Type B pancreatic cell (in vitro differentiated cells): ENCODE measurements around the gene UBE3B. TPM values are rescaled to one million over a fixed set of nuclear protein-coding genes. Genes with fewer than 3 reads are reported as not detected.
A peak's percentile ranks its signal among the peaks of the same experiment; 100 is the strongest.

ENCODE experiments used
- DNase-seq: peaks from one replicate; pipeline ENCODE4 v3.0.0; 2021; ENCODE audit warnings: mixed read lengths; ENCODE audit not compliant: unreplicated experiment; ENCODE audit errors: extremely low spot score
- H3K27ac Mint-ChIP-seq: 2 replicates; pipeline ENCODE4 v1.8.0; 2021; ENCODE audit warnings: mild to moderate bottlenecking, mixed read lengths
- H3K27me3 Mint-ChIP-seq: 2 replicates; pipeline ENCODE4 v1.8.0; 2021; ENCODE audit warnings: mixed read lengths
- H3K36me3 Mint-ChIP-seq: 2 replicates; pipeline ENCODE4 v1.8.0; 2021; ENCODE audit warnings: mixed read lengths
- H3K4me1 Mint-ChIP-seq: one replicate; pipeline ENCODE4 v1.8.0; 2021; ENCODE audit warnings: mixed read lengths; ENCODE audit not compliant: unreplicated experiment
- H3K4me3 Mint-ChIP-seq: 2 replicates; pipeline ENCODE4 v1.8.0; 2021; ENCODE audit warnings: mild to moderate bottlenecking, mixed read lengths
- H3K9me3 Mint-ChIP-seq: 2 replicates; pipeline ENCODE4 v1.8.0; 2021; ENCODE audit warnings: mixed read lengths
- total RNA-seq: library from RNA; stranded (reverse); gene quantifications from 2 replicates; pipeline ENCODE4 v1.2.1, GENCODE V29; 2021; ENCODE audit warnings: low replicate concordance
- TF ChIP-seq, protein P1 (sequence below): fragments of 200-600 bp; sonication (generic); conservative IDR thresholded peaks from 2 replicates; pipeline ENCODE4 v1.5.0; 2021; ENCODE audit warnings: antibody characterized with exemption, mild to moderate bottlenecking

Gene UBE3B
- total RNA-seq, 1 donor from 2014 or later, result 41.3 TPM

GRCh38 chr12:109572506-109572845 is 95.0 kb downstream of the UBE3B start:
- peaks cover 18% of the 10 kb centered on the region for H3K4me1 Mint-ChIP-seq
- no peaks in the 10 kb centered on the region for H3K9me3 Mint-ChIP-seq
- peaks cover 7% of the 10 kb centered on the region for H3K36me3 Mint-ChIP-seq
- TF ChIP-seq, protein P1, sequence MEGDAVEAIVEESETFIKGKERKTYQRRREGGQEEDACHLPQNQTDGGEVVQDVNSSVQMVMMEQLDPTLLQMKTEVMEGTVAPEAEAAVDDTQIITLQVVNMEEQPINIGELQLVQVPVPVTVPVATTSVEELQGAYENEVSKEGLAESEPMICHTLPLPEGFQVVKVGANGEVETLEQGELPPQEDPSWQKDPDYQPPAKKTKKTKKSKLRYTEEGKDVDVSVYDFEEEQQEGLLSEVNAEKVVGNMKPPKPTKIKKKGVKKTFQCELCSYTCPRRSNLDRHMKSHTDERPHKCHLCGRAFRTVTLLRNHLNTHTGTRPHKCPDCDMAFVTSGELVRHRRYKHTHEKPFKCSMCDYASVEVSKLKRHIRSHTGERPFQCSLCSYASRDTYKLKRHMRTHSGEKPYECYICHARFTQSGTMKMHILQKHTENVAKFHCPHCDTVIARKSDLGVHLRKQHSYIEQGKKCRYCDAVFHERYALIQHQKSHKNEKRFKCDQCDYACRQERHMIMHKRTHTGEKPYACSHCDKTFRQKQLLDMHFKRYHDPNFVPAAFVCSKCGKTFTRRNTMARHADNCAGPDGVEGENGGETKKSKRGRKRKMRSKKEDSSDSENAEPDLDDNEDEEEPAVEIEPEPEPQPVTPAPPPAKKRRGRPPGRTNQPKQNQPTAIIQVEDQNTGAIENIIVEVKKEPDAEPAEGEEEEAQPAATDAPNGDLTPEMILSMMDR, result no peak
- H3K4me3 Mint-ChIP-seq, result peak overlapping the region; percentile 97
- DNase-seq, result no peak
- peak overlapping the region; percentile 95 for H3K27ac Mint-ChIP-seq
- no peaks in the 10 kb centered on the region for H3K27me3 Mint-ChIP-seq

- H3K9me3 Mint-ChIP-seq, result no peaks in the 10 kb centered on the region
- H3K27ac Mint-ChIP-seq, result peak within 1 kb of the TSS; percentile 95
- H3K36me3 Mint-ChIP-seq, result peaks cover 7% of the 10 kb centered on the region
- TF ChIP-seq, protein P1, result no peak
- peak within 1 kb of the TSS; percentile 97 for H3K4me3 Mint-ChIP-seq
- H3K4me1 Mint-ChIP-seq, result peaks cover 18% of the 10 kb centered on the region
- H3K27me3 Mint-ChIP-seq, result no peaks in the 10 kb centered on the region
- peak; percentile 98 for DNase-seq
Measured at GRCh38 chr12:109573029-109573913, 95.8 kb downstream of the UBE3B start, which contains the start of the genes MMAB and MVK. Gene MMAB (minus strand): TSS chr12:109573504. CDS start chr12:109573480, 24 bp downstream. Gene MVK (plus strand): TSS chr12:109573794. CDS start chr12:109574823, 1,029 bp downstream.

DNA sequence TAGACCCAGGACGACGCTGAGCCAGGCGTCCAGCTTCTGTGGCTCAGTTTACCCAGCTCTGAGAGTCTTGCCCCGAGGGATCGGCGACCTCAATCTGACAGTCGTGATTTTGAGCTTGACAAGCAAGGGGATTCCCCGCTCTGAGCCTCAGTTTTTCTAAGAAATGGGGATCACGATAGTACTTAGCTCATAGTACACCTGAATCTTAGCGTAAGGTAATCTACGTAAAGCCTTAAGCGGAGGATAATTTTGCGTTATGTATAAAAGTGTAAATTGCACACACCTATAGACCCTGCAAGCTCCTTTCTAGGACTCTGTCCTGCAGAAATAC is 96.4 kb downstream of the UBE3B start:
- no peaks in the 10 kb centered on the region for H3K27me3 Mint-ChIP-seq
- H3K36me3 Mint-ChIP-seq, result peaks cover 10% of the 10 kb centered on the region
- H3K4me3 Mint-ChIP-seq, result peak overlapping the region; percentile 97
- H3K27ac Mint-ChIP-seq, result peak overlapping the region; percentile 95
- peaks cover 18% of the 10 kb centered on the region for H3K4me1 Mint-ChIP-seq
- no peak for DNase-seq
- TF ChIP-seq, protein P1, result no peak
- no peaks in the 10 kb centered on the region for H3K9me3 Mint-ChIP-seq

DNA sequence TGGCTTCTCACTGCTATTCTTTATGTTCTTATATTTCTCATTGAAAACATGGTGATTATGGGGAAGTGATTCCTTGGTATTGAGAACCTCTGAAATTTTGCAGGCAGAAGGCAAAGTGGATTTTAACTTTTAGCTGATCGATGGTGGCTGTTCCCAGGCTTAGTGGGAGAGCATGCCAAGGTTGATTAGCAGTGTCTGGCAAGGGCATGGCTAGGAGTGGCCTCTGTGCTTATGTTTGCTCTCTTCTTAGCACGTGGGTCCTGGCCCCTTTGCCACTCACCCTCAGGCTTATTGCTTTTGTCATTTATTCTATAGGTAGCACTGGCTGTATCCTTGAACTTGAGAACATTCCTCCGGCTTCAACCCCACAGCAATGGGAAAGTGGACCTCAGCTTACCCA is 98.2 kb downstream of the UBE3B start:
- H3K9me3 Mint-ChIP-seq, result no peaks in the 10 kb centered on the region
- TF ChIP-seq, protein P1, result no peak
- H3K4me3 Mint-ChIP-seq, result peak overlapping the region; percentile 34
- H3K27me3 Mint-ChIP-seq, result no peaks in the 10 kb centered on the region
- DNase-seq, result no peak
- no peak overlapping the region for H3K27ac Mint-ChIP-seq
- peaks cover 18% of the 10 kb centered on the region for H3K4me1 Mint-ChIP-seq
- peaks cover 3% of the 10 kb centered on the region for H3K36me3 Mint-ChIP-seq

DNA sequence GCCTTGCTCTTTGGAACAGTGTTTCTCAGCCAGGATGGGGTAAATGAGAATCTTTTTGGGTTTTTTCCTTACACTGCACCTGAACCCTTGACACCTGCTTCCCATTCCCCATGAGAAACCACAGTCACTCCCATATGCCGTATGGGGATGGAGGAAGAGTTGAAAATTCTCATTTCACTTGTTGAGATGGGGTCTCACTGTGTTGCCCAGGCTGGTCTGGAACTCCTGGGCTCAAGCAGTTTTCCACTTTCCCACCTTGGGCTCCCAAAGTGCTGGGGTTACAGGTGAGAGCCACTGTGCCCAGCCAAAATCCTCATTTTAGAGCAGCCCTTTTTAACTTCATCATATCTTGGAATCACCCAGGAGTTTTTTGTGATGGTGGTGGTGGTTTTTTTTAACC is 99.9 kb downstream of the UBE3B start:
- H3K4me3 Mint-ChIP-seq, result no peak overlapping the region
- TF ChIP-seq, protein P1, result no peak
- no peaks in the 10 kb centered on the region for H3K9me3 Mint-ChIP-seq

More for the DNA sequence above, 99.9 kb downstream of the UBE3B start:
- H3K36me3 Mint-ChIP-seq, result peaks cover 3% of the 10 kb centered on the region
- DNase-seq, result no peak
- H3K27ac Mint-ChIP-seq, result no peak overlapping the region
- peaks cover 18% of the 10 kb centered on the region for H3K4me1 Mint-ChIP-seq
- no peaks in the 10 kb centered on the region for H3K27me3 Mint-ChIP-seq
